GM12878 (cell line): ENCODE results near the gene SESTD1. TPM values are rescaled to one million over a fixed set of nuclear protein-coding genes. Genes with fewer than 3 reads are reported as not detected.

ENCODE experiments used
- ATAC-seq: fragments of 200-7000 bp; cut with Tn5 transposase; 3 replicates; pipeline ENCODE4 v1.9.1; 2020; ENCODE audit warnings: mild to moderate bottlenecking, moderate library complexity
- BruUV-seq: library from RNA; stranded (reverse); fragments of 400-500 nt; replicated peaks from 2 replicates; lab custom pipeline; 2021; lab: Mats Ljungman, UMichigan
- CTCF ChIA-PET: fragments of 300-600 bp; sonication (Branson Sonifier 250); formaldehyde crosslinking; extraction: SDS; loops from one replicate; lab custom pipeline; 2021; ENCODE audit warnings: inconsistent platforms; lab: Yijun Ruan, JAX
- POLR2A ChIA-PET: fragments of 350-600 bp; formaldehyde crosslinking; extraction: SDS; loops from one replicate; lab custom pipeline; 2021; ENCODE audit warnings: inconsistent platforms; lab: Charles Lee
- RAD21 ChIA-PET: fragments of 300-600 bp; sonication (Branson Sonifier 250); formaldehyde crosslinking; loops from one replicate; lab custom pipeline; 2023; ENCODE audit warnings: antibody characterized with exemption; ENCODE audit not compliant: unreplicated experiment; lab: Charles Lee
- SMC1A ChIA-PET: fragments of 300-600 bp; sonication (Branson Sonifier 250); formaldehyde crosslinking; loops from one replicate; lab custom pipeline; 2023; ENCODE audit not compliant: unreplicated experiment, uncharacterized antibody; lab: Charles Lee
- DNase-seq: peaks from one replicate; pipeline ENCODE4 v3.0.0-alpha.2; 2011; ENCODE audit warnings: low read depth, low spot score
- FAIRE-seq: peaks from 3 replicates; lab custom pipeline; 2011; peaks lifted over from hg19 to GRCh38; lab: Jason Lieb, UNC
- H2AFZ ChIP-seq: 2 replicates; pipeline ENCODE4 v1.6.0; 2011; ENCODE audit warnings: low read depth, low read length, control low read depth; ENCODE audit not compliant: control insufficient read depth
- H3K27ac ChIP-seq: 2 replicates; pipeline ENCODE4 v1.5.1; 2011; ENCODE audit warnings: control low read depth; ENCODE audit not compliant: control insufficient read depth, insufficient read depth
- H3K27me3 ChIP-seq, 2 experiments: replicated peaks in 1 of 2; 2 replicates each; pipeline versions ENCODE4 v1.6.0 to v1.6.1; 2011; ENCODE audit warnings: low read length in 1 of 2; ENCODE audit not compliant: control insufficient read depth in 2 of 2, insufficient read depth in 2 of 2
- H3K36me3 ChIP-seq, 2 experiments: 2 replicates each; pipeline ENCODE4 v1.5.1; 2011; ENCODE audit warnings: low read length in 1 of 2; ENCODE audit not compliant: control insufficient read depth in 2 of 2, insufficient read depth in 2 of 2
- H3K4me1 ChIP-seq: 2 replicates; pipeline ENCODE4 v1.6.1; 2011; ENCODE audit warnings: mild to moderate bottlenecking, low read length, moderate library complexity, mixed read lengths; ENCODE audit not compliant: control insufficient read depth, insufficient read depth
- H3K4me2 ChIP-seq: 2 replicates; pipeline ENCODE4 v1.6.0; 2011; ENCODE audit warnings: control low read depth; ENCODE audit not compliant: control insufficient read depth, insufficient read depth
- H3K4me3 ChIP-seq: fragments of 200-600 bp; sonication (generic); 2 replicates; pipeline ENCODE4 v1.5.1; 2016
- H3K79me2 ChIP-seq: 2 replicates; pipeline ENCODE4 v1.6.0; 2011; ENCODE audit warnings: low read length; ENCODE audit not compliant: control insufficient read depth, insufficient read depth
- H3K9ac ChIP-seq: 2 replicates; pipeline ENCODE4 v1.8.0; 2011; ENCODE audit warnings: low read length, control low read depth, mixed read lengths; ENCODE audit not compliant: control insufficient read depth, insufficient read depth
- H3K9me3 ChIP-seq: replicated peaks from 3 replicates; pipeline ENCODE4 v1.5.1; 2011; ENCODE audit warnings: mild to moderate bottlenecking, low read length; ENCODE audit not compliant: control insufficient read depth, insufficient read depth
- H4K20me1 ChIP-seq: 2 replicates; pipeline ENCODE4 v1.6.0; 2011; ENCODE audit not compliant: control insufficient read depth, insufficient read depth
- ESRRA ChIP-seq: IDR thresholded peaks from 2 replicates; pipeline ENCODE4 v1.6.1; 2012; ENCODE audit warnings: mild to moderate bottlenecking, low read length, improper control_type of control experiment
- JUNB ChIP-seq: IDR thresholded peaks from 2 replicates; pipeline ENCODE4 v1.6.1; 2016; ENCODE audit warnings: antibody characterized with exemption, mild to moderate bottlenecking
- NFYB ChIP-seq: IDR thresholded peaks from 2 replicates; pipeline ENCODE4 v1.6.1; 2011; ENCODE audit warnings: low read depth, mild to moderate bottlenecking, low read length, improper control_type of control experiment, moderate library complexity; ENCODE audit not compliant: insufficient read depth
- PML ChIP-seq: IDR thresholded peaks from 2 replicates; pipeline ENCODE4 v1.6.1; 2012; ENCODE audit warnings: low read length, inconsistent platforms
- RFX5 ChIP-seq: IDR thresholded peaks from 2 replicates; pipeline ENCODE4 v1.6.1; 2011; ENCODE audit warnings: low read depth, low read length, improper control_type of control experiment
- SKIL ChIP-seq: fragments of 450-650 bp; IDR thresholded peaks from 2 replicates; pipeline ENCODE4 v1.6.1; 2017; ENCODE audit warnings: mild to moderate bottlenecking, low read depth, inconsistent platforms; ENCODE audit not compliant: poor library complexity, severe bottlenecking
- STAT1 ChIP-seq: fragments of 450-650 bp; conservative IDR thresholded peaks from 2 replicates; pipeline ENCODE4 v1.6.1; 2014; ENCODE audit warnings: antibody characterized with exemption, mild to moderate bottlenecking
- TAF1 ChIP-seq: IDR thresholded peaks from 2 replicates; pipeline ENCODE4 v1.6.1; 2011; ENCODE audit warnings: mild to moderate bottlenecking, low read depth, low read length, borderline replicate concordance
- TARDBP ChIP-seq: IDR thresholded peaks from 2 replicates; pipeline ENCODE4 v1.6.1; 2016; ENCODE audit warnings: borderline replicate concordance
- ZBTB40 ChIP-seq: fragments of 450-650 bp; IDR thresholded peaks from 2 replicates; pipeline ENCODE4 v1.6.1; 2016; ENCODE audit warnings: mild to moderate bottlenecking, moderate library complexity, borderline replicate concordance
- WGBS: methylation state at CpG from one replicate; pipeline ENCODE4 v1.1.6; 2016; ENCODE audit warnings: low lambda C conversion rate; ENCODE audit not compliant: insufficient replicate concordance, insufficient coverage; ENCODE audit errors: missing lambda C conversion rate; 5-methylcytosine and 5-hydroxymethylcytosine counted together
- in situ Hi-C: fragments of 300-500 bp; cut with MboI; formaldehyde crosslinking; loops from 9 replicates; pipeline ENCODE4 v1.14.3; 2018; ENCODE audit warnings: mixed read lengths
- intact Hi-C: fragments of 100-400 bp; cut with micrococcal nuclease; formaldehyde crosslinking; loops from one replicate; pipeline ENCODE4 v1.14.2; 2022; ENCODE audit not compliant: unreplicated experiment
- polyA plus RNA-seq, 11 experiments: library from polyadenylated mRNA; depleted of rRNA in 4 of 11; unstranded in 6 of 11; stranded (reverse) in 5 of 11; fragments of >200 nt; fragmentation: Nextera tagmentation in 4 of 11; fragmentation: Illumina TruSeq in 1 of 11; extraction: Ambion mirVana in 4 of 11; extraction: Trizol in 1 of 11; gene quantifications; 1 replicate in 1 of 11; 2 replicates in 10 of 11; pipeline versions ENCODE4 v1.2.1 to v1.2.3, GENCODE V29; 2011 to 2016; ENCODE audit warnings: inconsistent platforms in 2 of 11, missing spikeins in 2 of 11, low read depth in 1 of 11
- total RNA-seq, 4 experiments: library from RNA; depleted of rRNA in 3 of 4; stranded (reverse); fragments of >200 nt in 3 of 4; fragmentation: Illumina TruSeq in 1 of 4; extraction: Trizol in 1 of 4; gene quantifications; 2 replicates each; pipeline versions ENCODE4 v1.2.1 to v1.2.3, GENCODE V29; 2013 to 2021
- TF ChIP-seq, protein P1 (sequence below): fragments of 450-650 bp; IDR thresholded peaks from 2 replicates; pipeline ENCODE4 v1.6.1; 2017; ENCODE audit warnings: mild to moderate bottlenecking, moderate library complexity

The SESTD1 gene
- total and polyA plus RNA-seq, 10 of the 15 experiments (the other 5 are each of a cell fraction or from before 2014, with no cell fraction given): 4.4 to 22.7 (median 9.5) TPM

DNA sequence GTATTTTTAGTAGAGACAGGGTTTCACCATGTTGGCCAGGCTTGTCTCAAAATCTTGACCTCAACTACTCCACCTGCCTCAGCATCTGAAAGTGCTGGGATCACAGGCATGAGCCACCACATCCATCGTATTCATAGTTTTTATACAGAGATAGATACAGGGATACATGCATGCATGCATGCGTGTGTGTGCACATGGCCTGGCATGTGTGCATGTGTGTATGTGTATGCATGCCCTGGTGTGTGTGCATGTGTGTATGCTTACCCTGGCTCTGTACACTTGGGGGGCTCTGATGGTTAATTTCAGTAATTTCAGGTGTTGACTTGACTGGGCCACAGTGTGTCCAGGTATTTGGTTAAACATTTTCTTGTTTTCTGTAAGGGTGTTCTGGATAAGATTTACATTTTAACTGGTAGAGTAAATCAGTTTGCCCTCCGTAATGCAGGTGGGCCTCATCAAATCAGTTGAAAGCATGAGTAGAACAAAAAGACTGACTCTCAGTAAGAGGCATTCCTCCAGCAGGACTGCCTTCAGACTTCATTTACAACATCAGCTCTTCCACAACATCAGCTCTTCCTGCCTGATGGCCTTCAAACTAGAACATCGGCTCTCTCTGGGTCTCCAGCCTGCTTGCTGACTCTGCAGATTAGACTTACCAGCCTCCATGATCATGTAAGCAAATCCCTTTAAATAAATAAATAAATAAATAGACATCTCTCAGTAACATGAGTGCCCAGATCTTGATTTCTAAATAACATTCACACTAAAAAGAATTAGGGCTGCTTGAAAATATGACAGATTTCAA is 30.8 kb downstream of the SESTD1 start:
- ChIA-PET SMC1A (no interaction called here), POLR2A (no interaction called here), RAD21 (no interaction called here), CTCF (no interaction called here)
- H3K4me3 ChIP-seq: no peak overlapping the region
- no peak overlapping the region for H3K27ac ChIP-seq
- H3K36me3 ChIP-seq: no peaks in the 10 kb centered on the region
- TF ChIP-seq JUNB (no peak), PML (no peak), TARDBP (no peak), TAF1 (no peak), NFYB (no peak), SKIL (no peak), RFX5 (no peak), ZBTB40 (no peak), STAT1 (no peak), ESRRA (no peak)
- TF ChIP-seq, protein P1, sequence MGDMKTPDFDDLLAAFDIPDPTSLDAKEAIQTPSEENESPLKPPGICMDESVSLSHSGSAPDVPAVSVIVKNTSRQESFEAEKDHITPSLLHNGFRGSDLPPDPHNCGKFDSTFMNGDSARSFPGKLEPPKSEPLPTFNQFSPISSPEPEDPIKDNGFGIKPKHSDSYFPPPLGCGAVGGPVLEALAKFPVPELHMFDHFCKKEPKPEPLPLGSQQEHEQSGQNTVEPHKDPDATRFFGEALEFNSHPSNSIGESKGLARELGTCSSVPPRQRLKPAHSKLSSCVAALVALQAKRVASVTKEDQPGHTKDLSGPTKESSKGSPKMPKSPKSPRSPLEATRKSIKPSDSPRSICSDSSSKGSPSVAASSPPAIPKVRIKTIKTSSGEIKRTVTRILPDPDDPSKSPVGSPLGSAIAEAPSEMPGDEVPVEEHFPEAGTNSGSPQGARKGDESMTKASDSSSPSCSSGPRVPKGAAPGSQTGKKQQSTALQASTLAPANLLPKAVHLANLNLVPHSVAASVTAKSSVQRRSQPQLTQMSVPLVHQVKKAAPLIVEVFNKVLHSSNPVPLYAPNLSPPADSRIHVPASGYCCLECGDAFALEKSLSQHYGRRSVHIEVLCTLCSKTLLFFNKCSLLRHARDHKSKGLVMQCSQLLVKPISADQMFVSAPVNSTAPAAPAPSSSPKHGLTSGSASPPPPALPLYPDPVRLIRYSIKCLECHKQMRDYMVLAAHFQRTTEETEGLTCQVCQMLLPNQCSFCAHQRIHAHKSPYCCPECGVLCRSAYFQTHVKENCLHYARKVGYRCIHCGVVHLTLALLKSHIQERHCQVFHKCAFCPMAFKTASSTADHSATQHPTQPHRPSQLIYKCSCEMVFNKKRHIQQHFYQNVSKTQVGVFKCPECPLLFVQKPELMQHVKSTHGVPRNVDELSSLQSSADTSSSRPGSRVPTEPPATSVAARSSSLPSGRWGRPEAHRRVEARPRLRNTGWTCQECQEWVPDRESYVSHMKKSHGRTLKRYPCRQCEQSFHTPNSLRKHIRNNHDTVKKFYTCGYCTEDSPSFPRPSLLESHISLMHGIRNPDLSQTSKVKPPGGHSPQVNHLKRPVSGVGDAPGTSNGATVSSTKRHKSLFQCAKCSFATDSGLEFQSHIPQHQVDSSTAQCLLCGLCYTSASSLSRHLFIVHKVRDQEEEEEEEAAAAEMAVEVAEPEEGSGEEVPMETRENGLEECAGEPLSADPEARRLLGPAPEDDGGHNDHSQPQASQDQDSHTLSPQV: no peak
- no peak overlapping the region for H2AFZ ChIP-seq
- no peaks in the 10 kb centered on the region for H3K27me3 ChIP-seq
- no peak overlapping the region for H3K9ac ChIP-seq
- ATAC-seq (no peak), FAIRE-seq (no peak), DNase-seq (no peak)
- no peaks in the 10 kb centered on the region for H3K4me1 ChIP-seq
- BruUV-seq: no TSS peak
- no peak overlapping the region for H3K4me2 ChIP-seq
- in situ Hi-C loops: no loop called here
- intact Hi-C loops: no loop called here
- H3K9me3 ChIP-seq: no peaks in the 10 kb centered on the region; the same call in 2 of the 3 replicates
- no peaks in the 10 kb centered on the region for H4K20me1 ChIP-seq
- 94% methylated on average over 4 of the region's 4 CpGs for WGBS
- H3K79me2 ChIP-seq: no peaks in the 10 kb centered on the region
